HG02884 (cell line): ENCODE results near the gene SRCIN1.
"Not testable (repeated sequence)": the region's sequence is repeated elsewhere in the genome, so short reads cannot be mapped to it uniquely, and the experiment has no call there.

Experiments
- ATAC-seq: cut with Tn5 transposase; IDR thresholded peaks from one replicate; pipeline ENCODE4 v1.9.1; 2021; ENCODE audit warnings: mild to moderate bottlenecking, moderate library complexity; ENCODE audit not compliant: unreplicated experiment

Gene SRCIN1

GRCh38 chr17:38550661-38551060 is 55.1 kb downstream of the SRCIN1 start:
- ATAC-seq, result no peak

- no peak for ATAC-seq
Measured at GRCh38 chr17:38549285-38549684, 56.5 kb downstream of the SRCIN1 start.

GRCh38 chr17:38547444-38547843 is 58.3 kb downstream of the SRCIN1 start:
- no peak for ATAC-seq

GRCh38 chr17:38546396-38546795 is 59.4 kb downstream of the SRCIN1 start:
- no peak for ATAC-seq

- no peak for ATAC-seq
Measured at GRCh38 chr17:38545531-38546225, 60.1 kb downstream of the SRCIN1 start.

- ATAC-seq, result no peak
Measured at GRCh38 chr17:38544839-38545209, 60.9 kb downstream of the SRCIN1 start.

- ATAC-seq, result no peak
Measured at GRCh38 chr17:38544175-38544838, 61.4 kb downstream of the SRCIN1 start.

- ATAC-seq, result no peak
Measured at GRCh38 chr17:38543403-38544174, 62.2 kb downstream of the SRCIN1 start.

GRCh38 chr17:38542286-38542685 is 63.5 kb downstream of the SRCIN1 start:
- ATAC-seq, result no peak

- no peak for ATAC-seq
Measured at GRCh38 chr17:38541281-38541680, 64.5 kb downstream of the SRCIN1 start.

- no peak for ATAC-seq
Measured at GRCh38 chr17:38540514-38541045, 65.2 kb downstream of the SRCIN1 start.

GRCh38 chr17:38539386-38539785 is 66.4 kb downstream of the SRCIN1 start:
- ATAC-seq, result no peak

GRCh38 chr17:38538906-38539305 is 66.8 kb downstream of the SRCIN1 start:
- ATAC-seq, result no peak

- no peak for ATAC-seq
Measured at GRCh38 chr17:38536661-38537060, 69.1 kb downstream of the SRCIN1 start.

- no peak for ATAC-seq
Measured at GRCh38 chr17:38535886-38536285, 69.9 kb downstream of the SRCIN1 start.

- no peak for ATAC-seq
Measured at GRCh38 chr17:38534498-38534885, 71.3 kb downstream of the SRCIN1 start.

GRCh38 chr17:38533866-38534497 is 71.8 kb downstream of the SRCIN1 start:
- ATAC-seq, result no peak

GRCh38 chr17:38533241-38533640 is 72.5 kb downstream of the SRCIN1 start:
- no peak for ATAC-seq

GRCh38 chr17:38532451-38532850 is 73.3 kb downstream of the SRCIN1 start:
- ATAC-seq, result no peak

- ATAC-seq, result not testable (repeated sequence)
Measured at GRCh38 chr17:38531761-38532160, 74.0 kb downstream of the SRCIN1 start.

GRCh38 chr17:38530856-38531255 is 74.9 kb downstream of the SRCIN1 start:
- not testable (repeated sequence) for ATAC-seq
